Measurements from ENCODE around the gene BCL11B.

- no peak for TF ChIP-seq CTCF (IDR thresholded peaks at IDR 0.05)
- no peak for TF ChIP-seq POLR2A (IDR thresholded peaks at IDR 0.05)
Measured at GRCh38 chr14:99215277-99215676, 56.7 kb downstream of the BCL11B start.

Measured in vagina (tissue), 2 donors.